Heart left ventricle (tissue), 13 donors: ENCODE results near the gene ADAMTS12.

ENCODE experiments used
- POLR2A ChIP-seq, 2 donors: fragments of 450-650 bp; IDR thresholded peaks; one replicate each; pipeline ENCODE4 v1.6.1; 2017; ENCODE audit warnings: antibody characterized with exemption in 2 of 2, mild to moderate bottlenecking in 2 of 2, moderate library complexity in 2 of 2
- TF ChIP-seq, protein P1 (sequence below), 12 donors: fragments of 200-600 bp; sonication (generic) in 4 of 12; IDR thresholded peaks; one replicate each; pipeline versions ENCODE4 v1.5.0 to v1.8.0; 2018 to 2022; ENCODE audit warnings: antibody characterized with exemption in 12 of 12, mild to moderate bottlenecking in 5 of 12
- donor health status: ischemic (EF 13 %, LVEDD 7.1; RV severe dilation, severe dysfunction).
- donor health status: DM: no; HTN: yes; CAD: no.
- donor health status: DM: no; HTN: no; CAD: no.
- donor health status: ischemic (EF 25% LVEDD 6.9; RV normal size, moderate dysfunction).
- donor health status: ischemic (EF 25% LVEDD 5.7; RV mildly dilated, moderate dysfunction).
- donor health status: ischemic (EF 35%, LVEDD 5.7; RV mildly dilated, moderate dysfunction).
- donor health status: nonischemic (EF 11% LVEDD 7.7; RV severe dilation, severe dysfunction).
- donor health status: DM: yes; HTN: yes; CAD: no.
- donor health status: PGD.
- donor health status: ischemic (EF 29% LVEDD 5.4; RV normal size, mild dysfunction).
- donor health status: nonischemic (EF 23%, LVEDD 6.1; RV moderate dilation, normal function).

- TF ChIP-seq, protein P1, sequence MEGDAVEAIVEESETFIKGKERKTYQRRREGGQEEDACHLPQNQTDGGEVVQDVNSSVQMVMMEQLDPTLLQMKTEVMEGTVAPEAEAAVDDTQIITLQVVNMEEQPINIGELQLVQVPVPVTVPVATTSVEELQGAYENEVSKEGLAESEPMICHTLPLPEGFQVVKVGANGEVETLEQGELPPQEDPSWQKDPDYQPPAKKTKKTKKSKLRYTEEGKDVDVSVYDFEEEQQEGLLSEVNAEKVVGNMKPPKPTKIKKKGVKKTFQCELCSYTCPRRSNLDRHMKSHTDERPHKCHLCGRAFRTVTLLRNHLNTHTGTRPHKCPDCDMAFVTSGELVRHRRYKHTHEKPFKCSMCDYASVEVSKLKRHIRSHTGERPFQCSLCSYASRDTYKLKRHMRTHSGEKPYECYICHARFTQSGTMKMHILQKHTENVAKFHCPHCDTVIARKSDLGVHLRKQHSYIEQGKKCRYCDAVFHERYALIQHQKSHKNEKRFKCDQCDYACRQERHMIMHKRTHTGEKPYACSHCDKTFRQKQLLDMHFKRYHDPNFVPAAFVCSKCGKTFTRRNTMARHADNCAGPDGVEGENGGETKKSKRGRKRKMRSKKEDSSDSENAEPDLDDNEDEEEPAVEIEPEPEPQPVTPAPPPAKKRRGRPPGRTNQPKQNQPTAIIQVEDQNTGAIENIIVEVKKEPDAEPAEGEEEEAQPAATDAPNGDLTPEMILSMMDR (IDR thresholded peaks at IDR 0.05): no peak
- no peak for TF ChIP-seq POLR2A (IDR thresholded peaks at IDR 0.05)
Measured at GRCh38 chr5:33594006-33594405, 297.8 kb downstream of the ADAMTS12 start.
